MCF 10A (cell line): ENCODE measurements around the gene HSDL2. TPM values are rescaled to one million over a fixed set of nuclear protein-coding genes. Genes with fewer than 3 reads are reported as not detected.

Experiments
- BruUV-seq: library from RNA; stranded (reverse); fragments of 400-500 nt; replicated peaks from 2 replicates; lab custom pipeline; 2021; lab: Mats Ljungman, UMichigan
- CTCF ChIA-PET: fragments of 300-600 bp; sonication (Branson Sonifier 250); formaldehyde crosslinking; extraction: SDS; loops from one replicate; lab custom pipeline; 2021; ENCODE audit warnings: antibody characterized with exemption, inconsistent platforms; lab: Yijun Ruan, JAX
- POLR2A ChIA-PET: fragments of 300-600, 350-650 bp; sonication (Branson Sonifier 250); formaldehyde crosslinking; extraction: SDS; loops from one replicate; lab custom pipeline; 2020; ENCODE audit warnings: antibody characterized with exemption, inconsistent platforms; lab: Yijun Ruan, JAX
- DNase-seq: peaks from one replicate; pipeline ENCODE4 v3.0.0-alpha.2; 2018; ENCODE audit not compliant: unreplicated experiment
- H3K27ac Mint-ChIP-seq: one replicate; pipeline ENCODE4 v1.8.0; 2022; ENCODE audit warnings: mild to moderate bottlenecking, low read depth, mixed read lengths; ENCODE audit not compliant: unreplicated experiment
- H3K27me3 Mint-ChIP-seq: one replicate; pipeline ENCODE4 v1.8.0; 2022; ENCODE audit warnings: mixed read lengths; ENCODE audit not compliant: insufficient read depth, unreplicated experiment
- H3K36me3 Mint-ChIP-seq: one replicate; pipeline ENCODE4 v1.8.0; 2022; ENCODE audit warnings: mild to moderate bottlenecking, moderate library complexity, mixed read lengths; ENCODE audit not compliant: insufficient read depth, unreplicated experiment
- H3K4me1 Mint-ChIP-seq: one replicate; pipeline ENCODE4 v1.8.0; 2022; ENCODE audit warnings: mixed read lengths; ENCODE audit not compliant: insufficient read depth, unreplicated experiment
- H3K4me3 Mint-ChIP-seq: one replicate; pipeline ENCODE4 v1.8.0; 2022; ENCODE audit warnings: mild to moderate bottlenecking, moderate library complexity, mixed read lengths; ENCODE audit not compliant: unreplicated experiment
- H3K9me3 Mint-ChIP-seq: one replicate; pipeline ENCODE4 v1.8.0; 2022; ENCODE audit warnings: mixed read lengths; ENCODE audit not compliant: unreplicated experiment
- intact Hi-C: fragments of 100-400 bp; cut with micrococcal nuclease; formaldehyde crosslinking; loops from 2 replicates; pipeline ENCODE4 v1.14.1; 2022
- total RNA-seq: library from RNA; stranded (reverse); gene quantifications from 2 replicates; pipeline ENCODE4 v1.2.3, GENCODE V29; 2022
- TF ChIP-seq, protein P1 (sequence below): fragments of 200-600 bp; IDR thresholded peaks from one replicate; pipeline ENCODE4 v1.8.0; 2022; ENCODE audit warnings: antibody characterized with exemption, mild to moderate bottlenecking; ENCODE audit not compliant: unreplicated experiment

HSDL2 gene
- total RNA-seq, 1 experiment from 2014 or later: 26.7 TPM

- no peak for DNase-seq
- TF ChIP-seq, protein P1, sequence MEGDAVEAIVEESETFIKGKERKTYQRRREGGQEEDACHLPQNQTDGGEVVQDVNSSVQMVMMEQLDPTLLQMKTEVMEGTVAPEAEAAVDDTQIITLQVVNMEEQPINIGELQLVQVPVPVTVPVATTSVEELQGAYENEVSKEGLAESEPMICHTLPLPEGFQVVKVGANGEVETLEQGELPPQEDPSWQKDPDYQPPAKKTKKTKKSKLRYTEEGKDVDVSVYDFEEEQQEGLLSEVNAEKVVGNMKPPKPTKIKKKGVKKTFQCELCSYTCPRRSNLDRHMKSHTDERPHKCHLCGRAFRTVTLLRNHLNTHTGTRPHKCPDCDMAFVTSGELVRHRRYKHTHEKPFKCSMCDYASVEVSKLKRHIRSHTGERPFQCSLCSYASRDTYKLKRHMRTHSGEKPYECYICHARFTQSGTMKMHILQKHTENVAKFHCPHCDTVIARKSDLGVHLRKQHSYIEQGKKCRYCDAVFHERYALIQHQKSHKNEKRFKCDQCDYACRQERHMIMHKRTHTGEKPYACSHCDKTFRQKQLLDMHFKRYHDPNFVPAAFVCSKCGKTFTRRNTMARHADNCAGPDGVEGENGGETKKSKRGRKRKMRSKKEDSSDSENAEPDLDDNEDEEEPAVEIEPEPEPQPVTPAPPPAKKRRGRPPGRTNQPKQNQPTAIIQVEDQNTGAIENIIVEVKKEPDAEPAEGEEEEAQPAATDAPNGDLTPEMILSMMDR: no peak
- no peaks in the 10 kb centered on the region for H3K36me3 Mint-ChIP-seq
- peak overlapping the region; percentile 94 for H3K4me3 Mint-ChIP-seq
- intact Hi-C loops: loop anchor here (1.0 kb wide), 4 partner anchors 27 to 237 kb away; no protein-coding TSS in a partner anchor
- ChIA-PET CTCF (interaction anchor here (1.0 to 3.3 kb wide), 5 partner anchors 10 to 229 kb away, joined by 3 to 23 read pairs (median 4); no protein-coding TSS in a partner anchor), POLR2A (interaction anchor here (0.8 to 3.6 kb wide), 11 partner anchors 9 to 221 kb away, joined by 3 to 50 read pairs (median 6); partner anchors contain the start of genes HSDL2 and SUSD1)
- no peaks in the 10 kb centered on the region for H3K27me3 Mint-ChIP-seq
- BruUV-seq: no TSS peak
- peak overlapping the region; percentile 94 for H3K27ac Mint-ChIP-seq
- H3K4me1 Mint-ChIP-seq: peaks cover 13% of the 10 kb centered on the region
- no peaks in the 10 kb centered on the region for H3K9me3 Mint-ChIP-seq
These were observed 45.5 kb upstream of the HSDL2 start for GRCh38 chr9:112334432-112334841.

GRCh38 chr9:112337547-112337946 is 42.4 kb upstream of the HSDL2 start:
- no peaks in the 10 kb centered on the region for H3K27me3 Mint-ChIP-seq
- CTCF ChIA-PET: interaction anchor here (0.7 to 3.3 kb wide), 2 partner anchors 224 to 238 kb away, joined by 3 to 23 read pairs; no protein-coding TSS in a partner anchor
- no TSS peak for BruUV-seq

DNA sequence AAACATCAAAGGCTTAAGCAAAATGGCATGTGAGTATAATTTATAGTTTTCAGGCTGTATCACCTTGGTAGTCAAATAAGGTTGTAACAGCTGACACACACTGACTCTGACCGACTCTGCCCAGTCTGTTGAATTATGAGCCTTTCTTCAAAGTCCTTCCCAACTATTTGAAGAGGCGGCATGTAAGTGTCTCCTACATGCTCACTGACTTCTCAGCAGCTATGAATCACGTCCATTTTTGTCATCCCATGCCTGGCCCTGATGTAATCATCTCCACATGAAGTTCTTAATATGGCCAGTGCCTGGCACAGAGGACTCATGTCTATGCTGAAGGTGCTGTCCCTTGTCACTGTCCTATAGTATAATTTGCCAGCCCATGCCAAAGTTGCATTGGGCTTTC is 41.3 kb upstream of the HSDL2 start:
- POLR2A ChIA-PET: interaction anchor here (0.6 to 0.7 kb wide), 2 partner anchors 23 to 166 kb away, joined by 3 to 4 read pairs; no protein-coding TSS in a partner anchor
- Mint-ChIP-seq H3K4me3 (no peak overlapping the region), H3K27me3 (no peaks in the 10 kb centered on the region), H3K36me3 (no peaks in the 10 kb centered on the region), H3K4me1 (peaks cover 21% of the 10 kb centered on the region), H3K9me3 (no peaks in the 10 kb centered on the region), H3K27ac (peak overlapping the region; percentile 39)
- TF ChIP-seq, protein P1: no peak
- intact Hi-C loops: no loop called here
- no TSS peak for BruUV-seq
- CTCF ChIA-PET: interaction anchor here (0.6 kb wide), 1 partner anchor 221 kb away, joined by 4 read pairs; no protein-coding TSS in a partner anchor
- peak; percentile 64 for DNase-seq

More at GRCh38 chr9:112337547-112337946, 42.4 kb upstream of the HSDL2 start:
- intact Hi-C loops: no loop called here
- TF ChIP-seq, protein P1: no peak
- Mint-ChIP-seq H3K4me1 (peaks cover 19% of the 10 kb centered on the region), H3K36me3 (no peaks in the 10 kb centered on the region), H3K4me3 (no peak overlapping the region), H3K27ac (no peak overlapping the region), H3K9me3 (no peaks in the 10 kb centered on the region)
- no peak for DNase-seq
- POLR2A ChIA-PET: interaction anchor here (0.8 to 2.2 kb wide), 2 partner anchors 42 to 224 kb away, joined by 3 to 10 read pairs; partner anchors contain the start of gene HSDL2

DNA sequence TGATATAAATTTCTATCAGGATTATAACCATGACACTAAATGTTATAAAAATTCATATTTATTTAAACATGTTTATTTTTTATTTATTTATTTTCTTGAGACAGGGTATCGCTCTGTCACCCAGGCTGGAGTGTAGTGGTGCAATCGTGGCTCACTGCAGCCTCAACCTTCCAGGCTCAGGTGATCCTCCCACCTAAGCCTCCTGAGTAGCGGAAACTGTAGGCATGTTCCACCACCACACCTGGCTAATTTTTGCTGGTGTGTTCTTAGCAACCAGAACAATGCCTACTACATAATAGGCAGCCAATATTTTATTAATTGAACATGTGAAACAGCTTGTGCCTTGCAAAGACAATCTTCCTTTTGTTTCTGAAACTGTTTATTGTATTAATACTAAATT is 40.0 kb upstream of the HSDL2 start:
- H3K4me3 Mint-ChIP-seq: no peak overlapping the region
- H3K4me1 Mint-ChIP-seq: peaks cover 21% of the 10 kb centered on the region
- no TSS peak for BruUV-seq
- TF ChIP-seq, protein P1: no peak
- ChIA-PET POLR2A (interaction anchor here (1.6 kb wide), 1 partner anchor 41 kb away, joined by 4 read pairs; no protein-coding TSS in a partner anchor), CTCF (no interaction called here)
- DNase-seq: no peak
- no peaks in the 10 kb centered on the region for H3K27me3 Mint-ChIP-seq
- no peaks in the 10 kb centered on the region for H3K36me3 Mint-ChIP-seq
- no peaks in the 10 kb centered on the region for H3K9me3 Mint-ChIP-seq
- no peak overlapping the region for H3K27ac Mint-ChIP-seq
- intact Hi-C loops: no loop called here
